ENCODE data around the gene THSD1. TPM values are rescaled to one million over a fixed set of nuclear protein-coding genes. Genes with fewer than 3 reads are reported as not detected.

THSD1 gene
- total and polyA plus RNA-seq, 10 of the 15 experiments (the other 5 are each of a cell fraction or from before 2014, with no cell fraction given): 0.03 to 0.20 (median 0.13) TPM; not detected in 2

GRCh38 chr13:52345048-52345447 lies 60.9 kb downstream of the THSD1 start:
- Histone ChIP-seq H3K4me1 (ENCODE audit: control insufficient read depth, insufficient read depth, low read length) (no peaks in the 10 kb centered on the region), H3K27me3 (replicated peaks in 1 of 2; ENCODE audit: control insufficient read depth in 2 of 2, insufficient read depth in 2 of 2, low read length in 1 of 2) (no peaks in the 10 kb centered on the region), H3K79me2 (ENCODE audit: control insufficient read depth, insufficient read depth, low read length) (no peaks in the 10 kb centered on the region), H3K9ac (ENCODE audit: control insufficient read depth, insufficient read depth, low read length) (no peak overlapping the region), H3K4me3 (no peak overlapping the region), H3K9me3 (replicated peaks; ENCODE audit: control insufficient read depth, insufficient read depth, low read length) (no peaks in the 10 kb centered on the region), H3K4me2 (ENCODE audit: control insufficient read depth, insufficient read depth) (no peak overlapping the region), H3K27ac (ENCODE audit: control insufficient read depth, insufficient read depth) (no peak overlapping the region), H4K20me1 (ENCODE audit: control insufficient read depth, insufficient read depth) (no peaks in the 10 kb centered on the region), H2AFZ (ENCODE audit: control insufficient read depth, low read depth, low read length) (no peak overlapping the region), H3K36me3 (ENCODE audit: control insufficient read depth in 2 of 2, insufficient read depth in 2 of 2, low read length in 1 of 2) (no peaks in the 10 kb centered on the region)
- ATAC-seq (no peak), FAIRE-seq (no peak), DNase-seq (ENCODE audit: low read depth, low spot score) (no peak)
- intact Hi-C loops (cut with micrococcal nuclease; ENCODE audit: unreplicated experiment) (no loop called here), in situ Hi-C loops (cut with MboI) (loop anchor here (5.0 kb wide), 1 partner anchor 102 kb away; no protein-coding TSS in a partner anchor)
- BruUV-seq (replicated peaks): no TSS peak
- 19% methylated on average over 3 of the region's 3 CpGs for WGBS (ENCODE audit: insufficient coverage, insufficient replicate concordance, low lambda C conversion rate, missing lambda C conversion rate)
- ChIA-PET SMC1A (ENCODE audit: uncharacterized antibody, unreplicated experiment) (interaction anchor here (3.5 kb wide), 1 partner anchor 105 kb away, joined by 46 read pairs; the partner anchor contains the start of gene VPS36), CTCF (interaction anchor here (2.6 to 5.1 kb wide), 2 partner anchors 105 to 108 kb away, joined by 11 to 82 read pairs; partner anchors contain the start of gene VPS36), RAD21 (ENCODE audit: unreplicated experiment) (interaction anchor here (2.9 kb wide), 1 partner anchor 104 kb away, joined by 34 read pairs; the partner anchor contains the start of gene VPS36), POLR2A (no interaction called here)
- no peak for TF ChIP-seq USF1 (IDR thresholded peaks at IDR 0.05; ENCODE audit: borderline replicate concordance, extremely low read length, insufficient read depth, low read depth, low read length)
- TF ChIP-seq ZBTB11 (CRISPR knock-in tag; IDR thresholded peaks at IDR 0.05): no peak
- TF ChIP-seq BHLHE40 (IDR thresholded peaks at IDR 0.05; ENCODE audit: borderline replicate concordance in 1 of 2, low read depth in 2 of 2, low read length in 1 of 2): no peak
- TF ChIP-seq NR2C2 (IDR thresholded peaks at IDR 0.05; ENCODE audit: borderline replicate concordance, control insufficient read depth, insufficient read length, low read depth): no peak
- no peak for TF ChIP-seq GABPA (IDR thresholded peaks at IDR 0.05; ENCODE audit: low read depth)
